Hematopoietic multipotent progenitor cell treated with erythropoietin and hydrocortisone succinate and interleukin-3 and kit ligand, for 8 days (in vitro differentiated cells): ENCODE measurements around the gene IBTK.
"Not testable (repeated sequence)": the region's sequence is repeated elsewhere in the genome, so short reads cannot be mapped to it uniquely, and the experiment has no call there.

ENCODE experiments used
- DNase-seq: peaks from one replicate; pipeline ENCODE4 v3.0.0-alpha.2; 2015

The IBTK gene

GRCh38 chr6:82178077-82178758 lies 69.3 kb downstream of the IBTK start:
- peak; percentile 30 for DNase-seq

GRCh38 chr6:82176616-82177015 lies 70.9 kb downstream of the IBTK start:
- DNase-seq, result no peak

DNA sequence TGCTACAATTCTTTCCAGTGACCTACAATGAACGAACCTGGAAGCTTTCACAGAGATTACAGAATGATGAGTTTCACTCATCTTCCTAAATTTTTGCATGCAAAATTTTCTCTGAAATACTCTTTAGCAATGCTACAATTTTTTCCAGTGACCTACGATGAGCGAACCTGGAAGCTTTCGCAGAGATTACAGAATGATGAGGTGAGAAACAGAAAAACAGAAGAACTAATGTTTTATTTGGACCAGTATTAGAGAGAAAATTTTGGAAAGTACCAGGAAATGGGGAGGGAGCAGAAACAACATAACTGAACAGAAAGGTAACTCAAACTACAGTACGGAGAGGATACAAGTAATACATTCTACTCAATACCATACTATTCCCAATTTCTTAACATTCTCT lies 75.0 kb downstream of the IBTK start:
- no peak for DNase-seq

GRCh38 chr6:82169138-82169876 lies 78.2 kb downstream of the IBTK start:
- DNase-seq, result no peak

DNA sequence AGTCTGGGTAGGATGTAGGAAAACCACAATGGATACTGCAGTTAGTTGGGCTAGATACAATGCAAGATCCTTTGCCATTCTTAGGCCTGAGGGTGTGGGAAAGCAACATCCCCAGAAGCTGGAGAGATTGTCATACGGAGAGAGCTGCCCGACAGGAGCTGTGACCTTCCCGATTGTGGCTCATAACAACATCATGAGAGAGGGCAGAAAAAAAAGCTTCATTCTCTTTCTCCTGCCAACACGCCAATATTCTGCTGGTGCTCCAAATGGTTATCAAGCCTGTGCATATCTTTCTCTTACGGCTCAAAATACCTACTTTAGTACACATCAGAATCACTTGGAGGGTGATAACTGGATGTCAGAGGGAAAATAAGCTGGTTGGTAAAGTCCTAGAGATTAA lies 81.1 kb downstream of the IBTK start:
- no peak for DNase-seq

- no peak for DNase-seq
Observed at GRCh38 chr6:82160255-82160990, 87.1 kb downstream of the IBTK start.

- not testable (repeated sequence) for DNase-seq
Observed at GRCh38 chr6:82152786-82153185, 94.8 kb downstream of the IBTK start.

DNA sequence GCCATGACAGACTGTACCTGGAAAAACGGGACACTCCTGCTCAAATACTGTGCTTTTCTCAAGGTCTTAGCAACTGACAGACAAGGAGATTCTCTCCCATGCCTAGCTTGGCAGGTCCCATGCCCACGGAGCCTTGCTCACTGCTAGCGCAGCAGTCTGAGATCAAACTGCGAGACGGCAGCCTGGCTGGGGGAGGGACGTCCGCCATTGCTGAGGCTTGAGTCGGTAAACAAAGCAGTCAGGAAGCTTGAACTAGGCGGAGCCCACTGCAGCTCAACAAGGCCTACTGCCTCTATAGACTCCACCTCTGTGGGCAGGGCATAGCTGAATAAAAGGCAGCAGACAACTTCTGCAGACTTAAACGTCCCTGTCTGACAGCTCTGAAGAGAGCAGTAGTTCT lies 96.4 kb downstream of the IBTK start:
- not testable (repeated sequence) for DNase-seq

DNA sequence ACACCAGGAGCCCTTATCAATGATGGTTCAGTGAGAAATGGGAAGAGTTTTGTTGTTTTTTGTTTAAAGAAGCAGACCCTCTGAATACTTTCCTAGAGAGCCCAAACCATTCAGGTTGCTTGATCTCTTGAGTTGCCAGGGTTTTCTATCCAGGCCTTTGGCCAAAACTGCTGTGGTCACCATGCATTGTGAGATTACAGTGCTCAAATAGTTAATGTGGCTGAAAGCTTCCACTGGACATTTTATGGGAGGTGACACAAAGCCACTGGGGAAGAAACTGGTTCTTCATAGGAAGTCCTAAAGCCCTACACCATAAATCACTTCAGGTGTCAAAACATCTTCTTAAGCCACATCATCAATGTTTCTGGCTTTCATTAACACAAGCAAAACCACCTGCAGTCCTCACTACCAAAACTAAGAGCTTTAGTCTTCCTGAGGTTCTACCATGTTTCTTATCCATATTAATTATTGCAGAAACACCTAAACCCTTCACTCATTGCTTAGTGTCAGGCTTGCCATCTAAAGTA lies 101.6 kb downstream of the IBTK start:
- DNase-seq, result no peak

DNA sequence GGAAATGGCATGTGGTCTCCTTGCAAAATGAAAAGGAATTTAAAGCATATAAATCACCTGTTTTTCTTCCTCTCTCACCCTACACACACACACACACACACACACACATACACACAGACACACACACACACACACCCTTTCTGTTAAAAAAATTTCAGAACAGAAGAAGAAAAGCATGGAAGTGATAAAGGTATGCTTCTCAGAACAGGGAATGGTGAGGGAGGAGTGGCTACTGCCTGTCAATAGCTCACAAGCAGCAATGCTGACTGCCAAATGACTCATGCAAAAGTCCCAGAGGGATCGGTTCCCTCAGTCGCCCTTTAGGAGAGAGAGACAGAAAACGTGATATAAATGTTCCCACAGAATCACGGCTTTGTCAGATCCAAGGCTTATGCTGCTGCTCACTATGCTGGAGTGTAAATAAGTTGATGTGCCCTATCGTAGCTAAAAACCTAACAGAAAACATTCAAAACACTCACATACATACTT lies 102.6 kb downstream of the IBTK start:
- DNase-seq, result no peak

DNA sequence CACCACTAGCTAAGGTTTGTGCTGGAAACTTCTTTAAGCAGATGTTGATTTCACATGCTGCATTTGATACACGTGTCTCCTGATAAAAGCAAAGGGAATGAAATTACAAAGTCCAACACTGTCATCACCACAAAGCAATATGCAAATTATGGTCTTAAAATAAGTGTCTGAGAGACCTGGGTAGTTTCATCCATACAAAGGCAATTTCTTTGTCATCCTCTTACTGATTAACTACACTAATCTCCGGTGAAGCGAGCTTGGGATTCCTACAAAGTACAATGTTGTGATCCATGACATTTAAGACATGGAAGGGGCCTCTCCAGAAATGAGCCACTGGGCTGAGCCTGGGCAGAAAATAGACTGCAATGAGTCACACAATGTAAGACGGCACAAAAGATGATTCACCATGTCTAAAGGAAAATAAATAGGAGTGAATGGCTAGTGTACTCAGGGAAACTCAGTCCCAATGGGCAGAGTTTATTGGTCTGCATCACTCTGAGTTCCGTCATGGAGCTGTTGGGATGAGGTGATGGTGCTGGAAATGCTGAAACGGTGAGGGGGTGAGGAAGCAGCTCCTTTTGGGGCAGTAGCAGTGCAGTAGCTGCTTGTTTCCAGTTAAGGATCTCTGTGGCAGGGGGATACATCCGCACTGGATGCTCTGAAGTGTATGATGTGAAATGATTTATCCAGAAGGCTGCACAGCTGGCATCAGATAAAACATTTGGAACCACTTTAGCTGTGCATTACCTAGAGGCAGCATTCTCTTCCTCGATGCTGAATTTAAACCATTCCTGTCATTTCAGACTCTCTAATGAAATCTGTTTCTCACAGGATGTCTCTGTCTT lies 103.3 kb downstream of the IBTK start:
- no peak for DNase-seq

- no peak for DNase-seq
Observed at GRCh38 chr6:82143041-82143481, 104.5 kb downstream of the IBTK start.

DNA sequence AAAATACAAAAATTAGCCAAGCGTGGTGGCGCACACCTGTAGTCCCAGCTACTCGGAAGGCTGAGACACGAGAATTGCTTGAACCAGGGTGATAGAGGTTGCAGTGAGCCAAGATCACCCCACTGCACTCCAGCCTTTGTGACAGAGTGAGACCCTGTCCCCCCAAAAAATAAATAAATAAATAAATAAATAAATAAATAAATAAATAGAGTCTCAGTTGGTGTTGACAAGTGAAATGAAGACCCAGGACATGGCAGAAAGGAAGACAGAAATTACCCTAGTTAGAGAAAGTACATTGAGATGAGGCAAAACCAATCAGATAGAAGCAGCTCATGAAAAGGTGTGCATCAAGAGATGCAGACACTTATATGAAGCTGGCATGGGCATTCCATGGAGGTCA lies 105.0 kb downstream of the IBTK start:
- DNase-seq, result no peak

DNA sequence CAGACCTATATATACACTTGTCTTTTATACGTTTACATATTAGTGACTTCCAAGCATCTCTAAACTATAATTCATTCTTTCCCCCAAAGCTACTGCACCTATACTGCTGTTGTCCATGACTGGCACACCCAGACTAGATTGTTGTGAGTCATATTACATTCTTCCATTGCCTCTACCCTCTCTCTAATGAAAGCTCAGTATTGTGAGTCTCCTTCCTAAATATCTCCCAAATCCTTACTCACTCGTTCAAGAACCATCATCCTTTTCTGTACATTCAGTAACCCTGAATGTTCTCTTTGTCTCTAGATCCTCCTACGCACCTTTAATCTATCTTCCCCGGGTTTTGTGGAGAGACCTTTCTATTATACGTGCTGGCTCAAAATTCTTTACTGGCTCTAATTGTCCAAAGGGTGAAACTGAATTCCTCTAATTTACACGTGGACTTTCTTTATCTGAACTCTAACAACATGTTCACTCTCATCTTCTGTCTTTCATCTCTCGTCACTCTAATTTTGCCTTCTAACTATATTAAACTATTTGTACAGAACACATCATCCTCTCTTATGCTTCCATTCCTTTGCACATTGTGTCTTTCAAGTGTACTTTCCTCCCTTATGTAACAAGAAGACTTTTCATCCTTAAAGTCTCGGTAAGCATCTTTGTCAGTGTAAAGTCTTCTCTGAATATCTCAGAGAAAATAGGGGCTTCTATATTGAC lies 109.3 kb downstream of the IBTK start:
- DNase-seq, result no peak

DNA sequence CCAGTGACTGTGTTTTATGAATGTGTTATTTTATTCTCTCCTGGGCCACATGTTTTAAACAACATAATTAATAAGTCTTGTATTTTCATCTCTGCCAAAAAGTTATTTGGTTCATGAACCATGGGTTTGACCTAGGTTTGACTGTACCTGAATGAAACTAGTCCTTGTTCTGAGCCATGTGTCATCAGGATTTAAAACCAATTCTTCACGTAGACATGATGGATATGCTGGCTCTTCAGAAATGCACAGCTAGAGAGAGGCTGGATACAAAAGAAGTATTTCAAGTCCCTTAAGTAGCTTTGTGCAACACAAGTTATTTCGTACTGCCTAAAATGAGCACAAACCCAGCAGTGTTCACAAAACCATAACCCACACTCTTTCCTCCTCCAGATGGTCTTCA lies 116.1 kb downstream of the IBTK start:
- no peak for DNase-seq

DNA sequence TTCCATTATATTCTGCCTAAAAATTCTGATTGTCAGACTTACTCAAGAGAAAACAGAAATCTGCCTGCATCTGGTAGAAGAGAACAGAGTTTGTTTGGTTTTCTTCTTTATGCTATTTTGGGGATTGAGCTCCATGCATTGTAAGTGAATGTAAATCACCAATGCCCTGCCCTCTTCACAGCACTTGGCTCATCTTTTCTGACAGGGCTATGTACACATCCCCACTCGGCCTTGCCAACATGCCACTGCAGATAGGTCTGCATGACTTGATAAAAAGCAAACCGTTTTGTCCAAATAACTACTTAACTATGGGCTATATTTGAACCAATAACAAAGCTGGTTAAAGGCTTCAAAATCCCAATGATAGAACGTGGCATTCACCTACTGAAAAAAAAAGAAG lies 117.7 kb downstream of the IBTK start:
- DNase-seq, result no peak

DNA sequence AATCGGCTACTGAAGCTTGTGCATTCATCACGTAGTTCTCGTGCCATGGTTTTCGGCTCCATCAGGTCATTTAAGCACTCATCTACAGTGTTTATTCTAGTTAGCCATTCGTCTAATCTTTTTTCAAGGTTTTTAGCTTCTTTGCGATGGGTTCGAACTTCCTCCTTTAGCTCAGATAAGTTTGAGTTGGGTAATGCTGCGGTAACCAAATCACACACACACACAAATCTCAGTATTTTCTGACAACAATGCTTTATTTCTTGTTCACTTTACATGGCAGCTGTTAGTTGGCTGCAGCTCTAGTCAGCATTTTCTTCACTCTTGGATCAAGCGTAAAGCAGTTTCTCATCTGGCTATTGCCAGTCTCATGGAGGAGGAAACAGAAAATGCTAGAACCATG lies 118.6 kb downstream of the IBTK start:
- not testable (repeated sequence) for DNase-seq

- no peak for DNase-seq
Observed at GRCh38 chr6:82123632-82124031, 123.9 kb downstream of the IBTK start.
